Measurements from ENCODE around the gene MTERF4.

The MTERF4 gene

DNA sequence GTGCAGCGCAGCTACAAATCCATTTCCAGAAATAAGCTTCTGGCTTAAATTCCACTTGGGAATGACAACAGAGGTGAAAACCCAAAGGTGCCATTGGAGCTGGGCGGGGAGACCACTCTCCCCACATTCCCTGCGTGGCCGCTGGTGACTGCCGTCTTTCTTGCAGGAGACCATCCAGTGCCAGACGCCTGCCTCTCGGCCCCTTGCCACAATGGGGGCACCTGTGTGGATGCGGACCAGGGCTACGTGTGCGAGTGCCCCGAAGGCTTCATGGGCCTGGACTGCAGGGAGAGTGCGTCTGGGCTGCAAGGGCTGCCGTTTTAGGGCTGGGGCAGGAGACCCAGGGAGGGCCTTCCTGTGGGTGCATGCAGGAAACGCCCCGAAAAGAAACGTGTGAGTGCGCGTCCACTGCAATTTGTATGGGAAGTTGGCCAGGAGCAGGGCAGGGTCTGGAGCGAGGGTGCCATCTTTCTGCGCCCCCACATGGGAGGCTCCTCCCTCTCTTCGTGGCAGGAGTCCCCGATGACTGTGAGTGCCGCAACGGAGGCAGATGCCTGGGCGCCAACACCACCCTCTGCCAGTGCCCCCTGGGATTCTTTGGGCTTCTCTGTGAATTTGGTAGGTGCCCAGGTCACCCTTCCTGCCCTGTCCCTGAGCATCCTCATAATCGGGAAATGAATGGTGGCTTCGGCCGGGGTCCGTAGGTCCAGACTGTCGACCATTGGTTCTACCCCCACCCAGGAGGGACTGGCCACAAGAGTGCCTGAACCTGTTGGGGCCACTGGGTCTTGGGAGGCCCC lies 53.7 kb downstream of the MTERF4 start:
- no peak for DNase-seq

DNA sequence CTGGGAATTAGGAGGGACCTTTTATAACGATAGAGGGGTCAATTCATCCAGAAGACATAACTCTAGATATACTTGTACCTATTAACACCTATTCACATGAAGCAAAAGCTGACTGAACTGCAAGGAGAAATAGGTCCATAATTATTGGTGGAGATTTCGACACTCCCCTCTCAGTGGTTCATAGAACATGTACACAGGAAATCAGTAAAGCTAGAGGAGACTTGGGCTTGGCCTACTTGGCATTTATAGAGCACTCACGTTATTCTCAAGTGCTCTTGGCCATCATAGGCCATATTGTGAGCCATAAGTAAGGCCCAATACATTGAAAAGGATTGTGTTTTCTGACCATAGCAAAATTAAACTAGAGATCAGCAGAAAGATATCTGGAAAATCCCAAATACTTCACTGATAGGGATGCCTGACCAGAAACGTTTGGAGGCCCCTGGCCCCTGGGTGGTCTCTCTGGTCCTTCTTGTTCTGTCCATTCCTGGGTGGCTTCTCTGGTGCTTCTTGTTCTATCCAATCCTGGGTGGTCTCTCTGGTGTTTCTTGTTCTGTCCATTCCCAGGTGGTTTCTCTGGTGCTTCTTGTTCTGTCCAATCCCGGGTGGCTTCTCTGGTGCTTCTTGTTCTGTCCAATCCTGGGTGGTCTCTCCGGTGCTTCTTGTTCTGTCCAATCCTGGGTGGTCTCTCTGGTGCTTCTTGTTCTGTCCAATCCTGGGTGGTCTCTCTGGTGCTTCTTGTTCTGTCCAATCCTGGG lies 54.7 kb downstream of the MTERF4 start:
- no peak for DNase-seq

Measured in SW 1271 (cell line).